Fibroblast of pulmonary artery (primary cell): ENCODE data around the gene DDX41.
A peak's percentile ranks its signal among the peaks of the same experiment; 100 is the strongest.

Experiments used
- DNase-seq: peaks from one replicate; pipeline ENCODE4 v3.0.0-alpha.2; 2010; ENCODE audit warnings: low read depth
- H3K4me3 ChIP-seq: replicated peaks from 2 replicates; pipeline ENCODE4 v1.5.1; 2011; ENCODE audit warnings: low read depth, mild to moderate bottlenecking, control low read depth, low read length, moderate library complexity
- CTCF ChIP-seq: IDR thresholded peaks from 2 replicates; pipeline ENCODE4 v1.5.1; 2011; ENCODE audit warnings: mild to moderate bottlenecking, control low read depth, low read length, inconsistent platforms; ENCODE audit errors: missing control alignments

The DDX41 gene

GRCh38 chr5:177505075-177505474 lies 11.7 kb downstream of the DDX41 start:
- TF ChIP-seq CTCF: no peak
- H3K4me3 ChIP-seq: no peak overlapping the region
- DNase-seq: no peak

DNA sequence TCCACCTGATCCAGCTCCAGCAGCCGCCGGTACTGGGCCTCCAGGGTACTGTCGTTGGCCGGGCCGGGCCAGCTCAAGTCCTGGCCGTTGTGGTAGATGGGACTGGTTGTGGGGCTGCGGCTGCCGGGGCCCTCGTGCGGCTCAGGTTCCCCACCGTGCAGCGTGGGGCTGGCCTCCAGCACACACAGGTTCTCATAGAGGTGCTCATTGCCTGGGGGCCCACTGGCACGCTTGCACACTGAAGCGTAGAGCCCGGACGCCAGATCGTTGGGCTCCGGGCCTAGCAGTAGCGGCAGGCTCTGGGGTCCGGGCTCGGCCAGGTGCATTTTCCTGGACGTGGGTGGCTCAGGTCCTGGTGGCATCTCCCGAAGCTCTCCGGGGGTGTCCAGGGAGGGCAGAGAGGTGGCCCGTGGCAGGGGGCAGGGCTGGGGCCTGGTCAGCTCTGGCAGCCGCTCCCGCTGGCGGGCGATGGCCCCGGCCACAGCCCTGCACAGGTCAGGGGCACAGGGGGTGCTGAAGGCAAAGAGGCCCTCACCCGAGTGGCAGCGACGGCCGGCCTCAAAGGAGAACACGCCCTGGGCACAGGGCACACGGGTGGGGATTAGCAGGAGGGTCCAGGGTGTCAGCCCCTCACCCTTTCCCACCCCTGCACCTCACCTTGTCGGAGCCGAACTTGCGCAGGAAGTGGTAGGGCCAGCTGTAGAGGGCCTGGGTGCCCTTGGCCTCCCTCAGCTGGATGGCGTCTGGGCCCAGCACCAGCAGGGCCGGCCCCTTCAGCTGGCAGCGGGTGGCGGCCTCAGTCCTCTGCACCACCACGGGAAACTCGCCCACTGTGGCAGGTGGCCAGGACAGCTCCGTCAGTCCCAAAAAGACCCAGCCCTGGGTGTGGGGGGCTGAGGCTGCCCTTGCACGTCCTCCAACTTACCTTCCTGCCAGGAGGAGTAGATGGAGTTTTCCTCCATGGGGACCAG lies 12.4 kb downstream of the DDX41 start:
- DNase-seq: no peak
- no peak overlapping the region for H3K4me3 ChIP-seq
- TF ChIP-seq CTCF: no peak

DNA sequence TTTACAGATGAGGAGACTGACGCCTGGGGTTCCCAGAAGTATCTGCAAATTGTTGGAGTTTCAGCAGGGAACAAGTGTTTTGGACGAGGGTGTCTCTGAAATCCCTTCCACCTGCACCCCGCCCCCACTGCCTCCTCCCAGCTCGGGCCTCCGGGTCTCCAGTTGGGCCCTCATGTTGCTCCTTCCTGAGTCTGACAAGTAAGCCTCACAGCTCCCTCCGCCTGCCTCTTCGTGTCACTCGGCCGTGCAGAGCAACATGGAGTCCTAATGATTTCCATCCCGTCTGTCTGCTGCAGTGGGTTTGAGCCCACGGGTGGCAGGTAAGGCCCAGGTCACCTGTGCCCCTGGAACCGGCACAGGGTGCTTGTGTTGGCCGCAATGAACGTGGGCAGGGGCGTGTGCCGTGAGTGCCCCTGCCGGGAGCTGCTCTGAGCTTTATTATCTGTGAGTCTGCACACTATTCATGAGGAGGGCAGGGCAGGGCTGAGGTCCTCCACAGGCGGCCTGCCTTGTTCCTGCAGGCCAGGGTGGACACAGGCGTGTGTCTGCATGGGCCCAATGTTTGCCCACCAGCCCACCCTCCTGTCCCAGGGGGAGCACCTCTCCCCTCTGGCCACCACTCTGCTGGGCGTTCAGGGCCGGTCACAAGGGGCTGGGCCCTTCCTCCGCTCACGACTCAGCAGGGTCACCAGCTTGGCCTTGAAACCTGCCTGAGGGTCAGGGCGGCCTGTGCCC lies 13.2 kb downstream of the DDX41 start:
- TF ChIP-seq CTCF: no peak

GRCh38 chr5:177502886-177503285 lies 13.9 kb downstream of the DDX41 start:
- TF ChIP-seq CTCF: no peak
- no peak overlapping the region for H3K4me3 ChIP-seq
- DNase-seq: no peak

More for the DNA sequence above, 13.2 kb downstream of the DDX41 start:
- H3K4me3 ChIP-seq: no peak overlapping the region
- DNase-seq: no peak

DNA sequence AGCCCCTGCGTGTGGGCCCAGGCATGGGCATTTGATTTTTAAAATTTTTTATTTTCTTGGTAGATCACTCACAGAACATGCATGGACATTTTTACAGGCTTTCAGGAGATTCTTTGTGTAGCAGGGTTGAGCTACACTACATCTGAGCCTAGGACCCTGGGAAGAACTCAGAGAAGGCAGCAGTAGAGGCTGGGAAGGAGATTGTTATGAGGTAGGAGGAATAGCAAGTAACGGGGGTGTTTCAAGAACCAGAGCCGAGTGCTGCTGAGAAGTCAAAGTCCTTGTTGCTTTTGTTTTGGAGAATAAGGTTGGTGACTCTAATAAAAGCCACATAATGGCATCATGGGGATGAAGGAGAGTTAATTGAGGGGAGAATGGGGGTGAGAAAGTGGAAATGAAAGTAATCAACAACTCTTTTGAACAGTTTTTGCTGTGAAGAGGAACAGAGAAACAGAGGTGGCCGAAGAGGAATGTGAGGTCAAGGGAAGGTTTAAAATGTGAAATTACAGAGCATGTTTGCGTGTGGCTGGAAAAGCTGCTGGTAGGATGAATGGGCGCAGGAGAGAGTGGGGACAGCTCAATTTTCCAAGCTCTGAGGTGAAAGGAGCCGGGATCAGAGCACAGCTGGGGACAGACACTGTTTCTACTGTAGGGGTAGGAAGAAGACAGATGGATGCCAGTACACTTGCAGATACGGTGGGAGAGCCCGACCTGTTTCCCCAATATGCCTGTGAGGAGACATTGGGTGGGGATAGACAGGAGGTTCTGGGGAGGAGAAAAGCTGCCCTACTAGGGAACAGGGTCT lies 14.7 kb downstream of the DDX41 start:
- no peak overlapping the region for H3K4me3 ChIP-seq
- DNase-seq: no peak
- TF ChIP-seq CTCF: no peak

DNA sequence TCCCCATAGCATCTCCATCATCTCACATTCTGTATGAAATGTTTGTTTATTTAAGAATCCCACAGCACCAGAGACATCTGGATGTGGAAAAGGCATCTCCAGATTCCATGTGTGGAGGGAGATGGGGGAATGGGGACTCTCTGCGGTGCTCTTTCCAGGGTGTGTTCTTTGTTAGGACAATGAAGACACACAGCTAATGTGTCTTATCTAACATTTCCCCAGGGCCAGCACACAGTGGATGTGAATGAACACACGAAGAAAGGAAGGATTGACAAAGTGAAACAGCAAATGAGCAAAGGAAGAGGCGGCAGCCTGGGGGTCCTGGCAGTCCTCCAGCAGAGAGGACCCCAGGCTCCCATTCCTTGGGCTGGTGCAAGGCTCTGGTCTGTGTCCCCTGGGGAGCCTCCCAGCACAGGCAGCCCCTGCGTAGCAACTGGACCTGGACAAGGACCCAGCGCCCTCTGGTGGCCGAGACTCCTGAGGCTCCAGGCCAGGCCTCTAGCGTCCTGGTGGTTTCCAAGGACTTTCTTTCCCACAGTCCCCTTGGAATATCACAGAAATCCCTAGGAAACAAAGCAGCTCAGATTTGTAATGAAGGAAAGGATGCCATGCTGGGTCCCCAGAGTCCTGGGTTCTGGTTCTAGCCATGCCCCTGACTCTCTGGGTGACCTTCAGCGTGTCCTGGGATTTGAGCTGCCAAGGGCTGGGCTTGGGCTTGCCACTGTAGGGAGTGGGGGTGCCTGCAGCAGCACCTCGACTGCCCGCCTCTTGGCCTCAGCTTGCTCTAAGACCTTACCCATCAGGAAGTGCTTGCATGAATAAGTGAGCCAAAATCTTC lies 15.9 kb downstream of the DDX41 start:
- TF ChIP-seq CTCF: peak; percentile 96
- peak; percentile 87 for DNase-seq

More for the DNA sequence above, 15.9 kb downstream of the DDX41 start:
- no peak overlapping the region for H3K4me3 ChIP-seq
